ENCODE results near the gene PROSER3. TPM values are rescaled to one million over a fixed set of nuclear protein-coding genes. Genes with fewer than 3 reads are reported as not detected.

PROSER3 gene
- total and polyA plus RNA-seq, 2 of the 13 experiments (the other 11 are each of a cell fraction or from before 2014, with no cell fraction given) = 5.1 to 5.7 TPM

- TF ChIP-seq TOE1 (CRISPR knock-in tag; IDR thresholded peaks at IDR 0.05) (no peak), ZFY (CRISPR knock-in tag; IDR thresholded peaks at IDR 0.05) (peak; percentile 88), FOXP4 (CRISPR knock-in tag; IDR thresholded peaks at IDR 0.05) (no peak; the same call in 1 of the 2 replicates), RFXANK (CRISPR knock-in tag; IDR thresholded peaks at IDR 0.05) (no peak), ZNF839 (CRISPR knock-in tag; IDR thresholded peaks at IDR 0.05; ENCODE audit: borderline replicate concordance) (peak; percentile 68; the same call in 1 of the 2 replicates), ZNF468 (CRISPR knock-in tag; IDR thresholded peaks at IDR 0.05) (no peak), AGO1 (IDR thresholded peaks at IDR 0.05; ENCODE audit: low read depth, low read length, poor library complexity, severe bottlenecking) (peak; percentile 19), SMARCE1 (IDR thresholded peaks at IDR 0.05; ENCODE audit: borderline replicate concordance) (no peak), ZFP37 (CRISPR knock-in tag; IDR thresholded peaks at IDR 0.05; ENCODE audit: borderline replicate concordance) (no peak), FOXA1 (IDR thresholded peaks at IDR 0.05) (no peak), FOXA1 (CRISPR knock-in tag; IDR thresholded peaks at IDR 0.05) (no peak), JDP2 (CRISPR knock-in tag; IDR thresholded peaks at IDR 0.05; ENCODE audit: borderline replicate concordance) (no peak), ZNF234 (CRISPR knock-in tag; conservative IDR thresholded peaks at IDR 0.05) (no peak), RBFOX2 (IDR thresholded peaks at IDR 0.05; ENCODE audit: low read depth, low read length) (peak; percentile 75), KLF16 (CRISPR knock-in tag; IDR thresholded peaks at IDR 0.05) (peak in 1 of 2 experiments; percentile 3; a peak in 2 of 4 replicates), RFX1 (IDR thresholded peaks at IDR 0.05) (no peak), ZNF235 (CRISPR knock-in tag; IDR thresholded peaks at IDR 0.05; ENCODE audit: borderline replicate concordance) (no peak; the same call in 1 of the 2 replicates), ZNF205 (CRISPR knock-in tag; IDR thresholded peaks at IDR 0.05) (peak; percentile 7; the same call in 1 of the 2 replicates), ZNF766 (CRISPR knock-in tag; IDR thresholded peaks at IDR 0.05; ENCODE audit: borderline replicate concordance) (peak; percentile 62; the same call in 1 of the 2 replicates), ZNF337 (CRISPR knock-in tag; IDR thresholded peaks at IDR 0.05; ENCODE audit: borderline replicate concordance, low read depth) (no peak), ZFX (CRISPR knock-in tag; IDR thresholded peaks at IDR 0.05; ENCODE audit: low read depth) (peak; percentile 95)
- TF ChIP-seq, protein P1, sequence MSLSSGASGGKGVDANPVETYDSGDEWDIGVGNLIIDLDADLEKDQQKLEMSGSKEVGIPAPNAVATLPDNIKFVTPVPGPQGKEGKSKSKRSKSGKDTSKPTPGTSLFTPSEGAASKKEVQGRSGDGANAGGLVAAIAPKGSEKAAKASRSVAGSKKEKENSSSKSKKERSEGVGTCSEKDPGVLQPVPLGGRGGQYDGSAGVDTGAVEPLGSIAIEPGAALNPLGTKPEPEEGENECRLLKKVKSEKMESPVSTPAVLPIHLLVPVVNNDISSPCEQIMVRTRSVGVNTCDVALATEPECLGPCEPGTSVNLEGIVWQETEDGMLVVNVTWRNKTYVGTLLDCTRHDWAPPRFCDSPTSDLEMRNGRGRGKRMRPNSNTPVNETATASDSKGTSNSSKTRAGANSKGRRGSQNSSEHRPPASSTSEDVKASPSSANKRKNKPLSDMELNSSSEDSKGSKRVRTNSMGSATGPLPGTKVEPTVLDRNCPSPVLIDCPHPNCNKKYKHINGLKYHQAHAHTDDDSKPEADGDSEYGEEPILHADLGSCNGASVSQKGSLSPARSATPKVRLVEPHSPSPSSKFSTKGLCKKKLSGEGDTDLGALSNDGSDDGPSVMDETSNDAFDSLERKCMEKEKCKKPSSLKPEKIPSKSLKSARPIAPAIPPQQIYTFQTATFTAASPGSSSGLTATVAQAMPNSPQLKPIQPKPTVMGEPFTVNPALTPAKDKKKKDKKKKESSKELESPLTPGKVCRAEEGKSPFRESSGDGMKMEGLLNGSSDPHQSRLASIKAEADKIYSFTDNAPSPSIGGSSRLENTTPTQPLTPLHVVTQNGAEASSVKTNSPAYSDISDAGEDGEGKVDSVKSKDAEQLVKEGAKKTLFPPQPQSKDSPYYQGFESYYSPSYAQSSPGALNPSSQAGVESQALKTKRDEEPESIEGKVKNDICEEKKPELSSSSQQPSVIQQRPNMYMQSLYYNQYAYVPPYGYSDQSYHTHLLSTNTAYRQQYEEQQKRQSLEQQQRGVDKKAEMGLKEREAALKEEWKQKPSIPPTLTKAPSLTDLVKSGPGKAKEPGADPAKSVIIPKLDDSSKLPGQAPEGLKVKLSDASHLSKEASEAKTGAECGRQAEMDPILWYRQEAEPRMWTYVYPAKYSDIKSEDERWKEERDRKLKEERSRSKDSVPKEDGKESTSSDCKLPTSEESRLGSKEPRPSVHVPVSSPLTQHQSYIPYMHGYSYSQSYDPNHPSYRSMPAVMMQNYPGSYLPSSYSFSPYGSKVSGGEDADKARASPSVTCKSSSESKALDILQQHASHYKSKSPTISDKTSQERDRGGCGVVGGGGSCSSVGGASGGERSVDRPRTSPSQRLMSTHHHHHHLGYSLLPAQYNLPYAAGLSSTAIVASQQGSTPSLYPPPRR (CRISPR knock-in tag; IDR thresholded peaks at IDR 0.05; ENCODE audit: borderline replicate concordance) = peak; percentile 36; the same call in 1 of the 2 replicates
- TF ChIP-seq, protein P2, sequence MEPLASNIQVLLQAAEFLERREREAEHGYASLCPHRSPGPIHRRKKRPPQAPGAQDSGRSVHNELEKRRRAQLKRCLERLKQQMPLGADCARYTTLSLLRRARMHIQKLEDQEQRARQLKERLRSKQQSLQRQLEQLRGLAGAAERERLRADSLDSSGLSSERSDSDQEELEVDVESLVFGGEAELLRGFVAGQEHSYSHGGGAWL (CRISPR knock-in tag; IDR thresholded peaks at IDR 0.05) = peak; percentile 55; the same call in 1 of the 2 replicates
These were observed 40.9 kb upstream of the PROSER3 start (continued) for GRCh38 chr19:35716801-35717664.

Data from HepG2 (cell line).